GM12873 (cell line): ENCODE results near the gene PLXNA4.

Experiments used
- CTCF ChIP-seq: IDR thresholded peaks from 2 replicates; pipeline ENCODE4 v1.5.1; 2012; ENCODE audit warnings: low read depth, mild to moderate bottlenecking, moderate library complexity, low read length, control low read depth; ENCODE audit not compliant: insufficient read depth; ENCODE audit errors: missing control alignments

Gene PLXNA4

GRCh38 chr7:132247995-132248618 lies 328.2 kb downstream of the PLXNA4 start:
- no peak for TF ChIP-seq CTCF

GRCh38 chr7:132246591-132246990 lies 329.7 kb downstream of the PLXNA4 start:
- TF ChIP-seq CTCF = no peak

- no peak for TF ChIP-seq CTCF
Observed at GRCh38 chr7:132245539-132245938, 330.7 kb downstream of the PLXNA4 start.

- no peak for TF ChIP-seq CTCF
Observed at GRCh38 chr7:132244903-132245480, 331.3 kb downstream of the PLXNA4 start.

- no peak for TF ChIP-seq CTCF
Observed at GRCh38 chr7:132243463-132243862, 332.8 kb downstream of the PLXNA4 start.

- no peak for TF ChIP-seq CTCF
Observed at GRCh38 chr7:132243051-132243450, 333.2 kb downstream of the PLXNA4 start.

GRCh38 chr7:132242192-132242812 lies 334.0 kb downstream of the PLXNA4 start:
- TF ChIP-seq CTCF = no peak
